Measurements from ENCODE around the gene CRYBG2.
A peak's percentile ranks its signal among the peaks of the same experiment; 100 is the strongest.

The CRYBG2 gene

GRCh38 chr1:26344147-26344920 lies 9.6 kb downstream of the CRYBG2 start:
- in situ Hi-C loops (cut with MboI; ENCODE audit: low sequenced_read_pairs, unreplicated experiment): no loop called here
- TF ChIP-seq CTCF (IDR thresholded peaks at IDR 0.05; ENCODE audit: borderline replicate concordance, control extremely low read depth, extremely low read depth, insufficient read depth, missing control alignments): no peak
- DNase-seq (ENCODE audit: low spot score): no peak

- no peak for TF ChIP-seq CTCF (IDR thresholded peaks at IDR 0.05; ENCODE audit: borderline replicate concordance, control extremely low read depth, extremely low read depth, insufficient read depth, missing control alignments)
- in situ Hi-C loops (cut with MboI; ENCODE audit: low sequenced_read_pairs, unreplicated experiment): no loop called here
- no peak for DNase-seq (ENCODE audit: low spot score)
These were observed 13.9 kb downstream of the CRYBG2 start for GRCh38 chr1:26340047-26340481.

- no peak for TF ChIP-seq CTCF (IDR thresholded peaks at IDR 0.05; ENCODE audit: borderline replicate concordance, control extremely low read depth, extremely low read depth, insufficient read depth, missing control alignments)
- no peak for DNase-seq (ENCODE audit: low spot score)
- in situ Hi-C loops (cut with MboI; ENCODE audit: low sequenced_read_pairs, unreplicated experiment): no loop called here
These were observed 15.3 kb downstream of the CRYBG2 start for GRCh38 chr1:26338670-26339069.

GRCh38 chr1:26337625-26338024 lies 16.3 kb downstream of the CRYBG2 start:
- in situ Hi-C loops (cut with MboI; ENCODE audit: low sequenced_read_pairs, unreplicated experiment): no loop called here
- TF ChIP-seq CTCF (IDR thresholded peaks at IDR 0.05; ENCODE audit: borderline replicate concordance, control extremely low read depth, extremely low read depth, insufficient read depth, missing control alignments): no peak
- no peak for DNase-seq (ENCODE audit: low spot score)

- in situ Hi-C loops (cut with MboI; ENCODE audit: low sequenced_read_pairs, unreplicated experiment): no loop called here
- TF ChIP-seq CTCF (IDR thresholded peaks at IDR 0.05; ENCODE audit: borderline replicate concordance, control extremely low read depth, extremely low read depth, insufficient read depth, missing control alignments): no peak
These were observed 16.8 kb downstream of the CRYBG2 start for GRCh38 chr1:26337206-26337535.

GRCh38 chr1:26336477-26337205 lies 17.3 kb downstream of the CRYBG2 start:
- TF ChIP-seq CTCF (IDR thresholded peaks at IDR 0.05; ENCODE audit: borderline replicate concordance, control extremely low read depth, extremely low read depth, insufficient read depth, missing control alignments): no peak
- DNase-seq (ENCODE audit: low spot score): peak; percentile 93
- in situ Hi-C loops (cut with MboI; ENCODE audit: low sequenced_read_pairs, unreplicated experiment): no loop called here

More at GRCh38 chr1:26337206-26337535, 16.8 kb downstream of the CRYBG2 start:
- no peak for DNase-seq (ENCODE audit: low spot score)
